Adrenal gland (tissue), 12 donors: ENCODE measurements around the gene SLC26A1. TPM values are rescaled to one million over a fixed set of nuclear protein-coding genes. Genes with fewer than 3 reads are reported as not detected.

Source experiments
- DNase-seq, 7 donors: peaks; one replicate each; pipeline ENCODE4 v3.0.0-alpha.2; 2019 to 2020
- H3K27ac ChIP-seq, 5 donors: fragments of 200-600 bp; sonication (generic) in 4 of 5; 1 replicate in 3 of 5; 2 replicates in 2 of 5; pipeline versions ENCODE4 v1.5.1 to v1.8.0; 2016 to 2020; ENCODE audit warnings: mild to moderate bottlenecking in 1 of 5
- H3K27me3 ChIP-seq: fragments of 200-600 bp; 2 replicates; pipeline ENCODE4 v1.8.0; 2021
- H3K36me3 ChIP-seq, 2 donors: fragments of 200-600 bp; replicated peaks in 1 of 2; 1 replicate in 1 of 2; 2 replicates in 1 of 2; pipeline versions ENCODE4 v1.5.1 to v1.8.0; 2018 to 2022
- H3K4me1 ChIP-seq, 2 donors: fragments of 200-600 bp; replicated peaks in 1 of 2; 1 replicate in 1 of 2; 2 replicates in 1 of 2; pipeline versions ENCODE4 v1.5.1 to v1.8.0; 2018 to 2021
- H3K4me3 ChIP-seq, 4 donors: fragments of 200-600 bp; sonication (generic) in 3 of 4; one replicate each; pipeline ENCODE4 v1.5.1; 2016 to 2018
- H3K9me3 ChIP-seq, 3 donors: fragments of 200-600 bp; sonication (generic) in 1 of 3; replicated peaks in 1 of 3; 1 replicate in 2 of 3; 2 replicates in 1 of 3; pipeline versions ENCODE4 v1.5.1 to v1.8.0; 2016 to 2021
- POLR2A ChIP-seq, 2 donors: fragments of 450-650 bp; IDR thresholded peaks; one replicate each; pipeline ENCODE4 v1.6.1; 2017; ENCODE audit warnings: antibody characterized with exemption in 2 of 2, mild to moderate bottlenecking in 2 of 2, moderate library complexity in 1 of 2
- WGBS, 4 donors: extraction: QIAGEN DNeasy Blood & Tissue Kit in 2 of 4; methylation state at CpG; one replicate each; pipeline versions ENCODE4 v1.1.5 to v1.1.7; 2013 to 2017; 5-methylcytosine and 5-hydroxymethylcytosine counted together
- intact Hi-C, 2 donors: fragments of 100-400 bp; cut with DNase I; formaldehyde crosslinking; loops; one replicate each; pipeline versions ENCODE4 v1.14.1 to v1.15.0; 2022 to 2023
- polyA plus RNA-seq, 3 donors: library from polyadenylated mRNA; stranded (reverse); fragments of 200-250 nt in 2 of 3; fragments of 350-450 nt in 1 of 3; fragmentation: Illumina TruSeq in 1 of 3; extraction: RNeasy Lipid Tissue Mini Kit (QIAGEN cat#74804) in 1 of 3; gene quantifications; one replicate each; pipeline ENCODE4 v1.2.3, GENCODE V29; 2013 to 2014
- total RNA-seq, 9 donors: library from RNA; depleted of rRNA in 4 of 9; stranded (reverse); fragments of >200 nt in 4 of 9; fragments of 120-200 nt in 1 of 9; fragmentation: NEBNext Ultra II Directional in 1 of 9; extraction: Animal tissue kit (Norgen Biotek cat#: 25700) in 1 of 9; gene quantifications; one replicate each; pipeline versions ENCODE4 v1.1.0 to v1.2.4, GENCODE V29; 2013 to 2023
- TF ChIP-seq, protein P1 (sequence below), 6 experiments: fragments of 450-650 bp in 4 of 6; fragments of 200-600 bp in 2 of 6; sonication (generic) in 1 of 6; IDR thresholded peaks; 1 replicate in 5 of 6; 2 replicates in 1 of 6; pipeline versions ENCODE4 v1.5.1 to v1.8.0; 2016 to 2021; ENCODE audit warnings: antibody characterized with exemption in 6 of 6, mild to moderate bottlenecking in 2 of 6, moderate library complexity in 1 of 6
- donor health status: healthy with polysubstance abuse.
- donor health status: Bipolar disorder and iron deficiency.
- donor health status: DM: yes; HTN: yes; CAD: no.
- donor health status: DM: no; HTN: no; CAD: no.
- donor health status: DM: no; HTN: no; CAD: no.
- donor health status: DM: yes; HTN: yes; CAD: no.

The SLC26A1 gene
- total and polyA plus RNA-seq, 12 donors, result 0.85 to 55.0 (median 3.9) TPM

DNA sequence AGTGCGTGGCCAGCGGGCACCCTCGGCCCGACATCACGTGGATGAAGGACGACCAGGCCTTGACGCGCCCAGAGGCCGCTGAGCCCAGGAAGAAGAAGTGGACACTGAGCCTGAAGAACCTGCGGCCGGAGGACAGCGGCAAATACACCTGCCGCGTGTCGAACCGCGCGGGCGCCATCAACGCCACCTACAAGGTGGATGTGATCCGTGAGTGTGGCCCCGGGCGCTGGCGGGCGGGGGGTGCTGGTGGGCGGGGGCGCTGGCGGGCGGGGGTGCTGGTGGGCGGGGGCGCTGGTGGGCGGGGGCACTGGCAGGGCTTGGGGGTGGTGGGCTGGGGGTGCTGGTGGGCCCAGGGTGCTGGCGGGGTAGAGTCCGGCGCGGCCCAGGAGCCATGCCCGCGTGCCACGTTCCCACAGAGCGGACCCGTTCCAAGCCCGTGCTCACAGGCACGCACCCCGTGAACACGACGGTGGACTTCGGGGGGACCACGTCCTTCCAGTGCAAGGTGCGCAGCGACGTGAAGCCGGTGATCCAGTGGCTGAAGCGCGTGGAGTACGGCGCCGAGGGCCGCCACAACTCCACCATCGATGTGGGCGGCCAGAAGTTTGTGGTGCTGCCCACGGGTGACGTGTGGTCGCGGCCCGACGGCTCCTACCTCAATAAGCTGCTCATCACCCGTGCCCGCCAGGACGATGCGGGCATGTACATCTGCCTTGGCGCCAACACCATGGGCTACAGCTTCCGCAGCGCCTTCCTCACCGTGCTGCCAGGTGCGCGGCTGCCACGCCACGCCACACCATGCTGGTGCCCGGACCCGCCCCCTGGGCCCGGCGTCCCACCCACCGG, 30.9 kb upstream of the SLC26A1 start:
- intact Hi-C loops, result no loop called here
- peaks cover 0 to 13% of the 10 kb centered on the region in 2 donors for H3K36me3 ChIP-seq
- TF ChIP-seq, protein P1, sequence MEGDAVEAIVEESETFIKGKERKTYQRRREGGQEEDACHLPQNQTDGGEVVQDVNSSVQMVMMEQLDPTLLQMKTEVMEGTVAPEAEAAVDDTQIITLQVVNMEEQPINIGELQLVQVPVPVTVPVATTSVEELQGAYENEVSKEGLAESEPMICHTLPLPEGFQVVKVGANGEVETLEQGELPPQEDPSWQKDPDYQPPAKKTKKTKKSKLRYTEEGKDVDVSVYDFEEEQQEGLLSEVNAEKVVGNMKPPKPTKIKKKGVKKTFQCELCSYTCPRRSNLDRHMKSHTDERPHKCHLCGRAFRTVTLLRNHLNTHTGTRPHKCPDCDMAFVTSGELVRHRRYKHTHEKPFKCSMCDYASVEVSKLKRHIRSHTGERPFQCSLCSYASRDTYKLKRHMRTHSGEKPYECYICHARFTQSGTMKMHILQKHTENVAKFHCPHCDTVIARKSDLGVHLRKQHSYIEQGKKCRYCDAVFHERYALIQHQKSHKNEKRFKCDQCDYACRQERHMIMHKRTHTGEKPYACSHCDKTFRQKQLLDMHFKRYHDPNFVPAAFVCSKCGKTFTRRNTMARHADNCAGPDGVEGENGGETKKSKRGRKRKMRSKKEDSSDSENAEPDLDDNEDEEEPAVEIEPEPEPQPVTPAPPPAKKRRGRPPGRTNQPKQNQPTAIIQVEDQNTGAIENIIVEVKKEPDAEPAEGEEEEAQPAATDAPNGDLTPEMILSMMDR (IDR thresholded peaks at IDR 0.05), result no peak
- no peak for TF ChIP-seq POLR2A (IDR thresholded peaks at IDR 0.05)
- H3K27ac ChIP-seq, result no peak overlapping the region
- H3K9me3 ChIP-seq, result no peaks in the 10 kb centered on the region
- DNase-seq, result no peak
- no peaks in the 10 kb centered on the region for H3K4me1 ChIP-seq
- no peak overlapping the region for H3K4me3 ChIP-seq
- H3K27me3 ChIP-seq, result no peaks in the 10 kb centered on the region
- 90 to 95% (median 95%) methylated on average over 20 to 83 of the region's 83 CpGs for WGBS, 4 donors

DNA sequence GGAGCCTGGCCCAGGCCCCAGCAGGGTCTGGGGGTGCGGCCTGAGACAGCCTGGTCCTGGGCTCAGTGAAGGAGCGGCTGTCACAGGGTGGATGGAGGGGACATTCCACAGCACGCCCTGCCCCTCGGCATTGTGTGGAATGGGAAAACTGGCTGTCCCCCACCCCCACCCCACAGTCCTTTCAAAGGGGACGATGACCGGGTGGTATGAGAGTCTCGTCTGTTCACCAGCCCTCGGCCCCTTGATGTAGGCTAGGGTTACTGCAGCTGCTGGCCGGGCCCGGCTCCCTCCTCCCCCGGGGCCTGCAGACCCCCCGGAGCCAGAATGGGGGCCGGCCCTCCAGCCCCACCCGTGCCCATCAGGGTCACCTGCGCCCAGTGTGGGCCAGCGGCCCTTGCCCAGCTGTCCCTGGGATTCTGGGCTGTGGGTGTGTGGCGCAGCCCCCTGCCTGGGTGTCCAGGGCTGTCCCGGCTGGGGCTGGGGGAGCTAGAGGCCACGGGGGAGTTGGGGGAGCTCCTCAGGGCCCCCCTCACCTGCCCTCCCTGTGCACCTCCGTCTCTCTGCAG, 30.0 kb upstream of the SLC26A1 start:
- peaks cover 0 to 13% of the 10 kb centered on the region in 2 donors for H3K36me3 ChIP-seq
- no peaks in the 10 kb centered on the region for H3K4me1 ChIP-seq
- H3K4me3 ChIP-seq, result no peak overlapping the region
- no peak for DNase-seq
- H3K27ac ChIP-seq, result no peak overlapping the region
- intact Hi-C loops, result no loop called here
- H3K27me3 ChIP-seq, result no peaks in the 10 kb centered on the region
- no peak for TF ChIP-seq POLR2A (IDR thresholded peaks at IDR 0.05)
- H3K9me3 ChIP-seq, result no peaks in the 10 kb centered on the region
- 86 to 100% (median 91%) methylated on average over 2 to 20 of the region's 20 CpGs for WGBS, 4 donors

DNA sequence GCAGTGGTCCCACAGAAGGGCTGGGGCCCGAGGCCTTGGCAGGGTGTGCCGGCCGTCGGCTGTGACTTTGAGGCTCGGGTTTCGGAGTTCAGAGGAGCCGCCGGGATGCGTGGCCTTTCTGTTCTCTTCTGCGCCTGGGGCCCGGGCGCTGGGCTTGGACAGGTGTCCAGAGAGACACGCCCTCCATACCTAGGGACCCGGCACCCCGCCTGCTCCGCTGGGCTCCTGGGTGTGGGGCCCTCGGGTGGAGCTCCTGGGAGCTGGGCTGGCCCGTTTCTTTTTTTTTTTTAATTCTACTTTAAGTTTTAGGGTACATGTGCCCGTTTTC, 29.5 kb upstream of the SLC26A1 start:
- intact Hi-C loops, result no loop called here
- no peaks in the 10 kb centered on the region for H3K27me3 ChIP-seq
- H3K27ac ChIP-seq, result no peak overlapping the region
- peaks cover 0 to 13% of the 10 kb centered on the region in 2 donors for H3K36me3 ChIP-seq
- no peak for DNase-seq
- no peaks in the 10 kb centered on the region for H3K4me1 ChIP-seq
- WGBS, 4 donors, result 82 to 93% (median 89%) methylated on average over 8 to 19 of the region's 19 CpGs
- no peaks in the 10 kb centered on the region for H3K9me3 ChIP-seq
- no peak overlapping the region for H3K4me3 ChIP-seq
- TF ChIP-seq, protein P1 (IDR thresholded peaks at IDR 0.05), result no peak
- no peak for TF ChIP-seq POLR2A (IDR thresholded peaks at IDR 0.05)

DNA sequence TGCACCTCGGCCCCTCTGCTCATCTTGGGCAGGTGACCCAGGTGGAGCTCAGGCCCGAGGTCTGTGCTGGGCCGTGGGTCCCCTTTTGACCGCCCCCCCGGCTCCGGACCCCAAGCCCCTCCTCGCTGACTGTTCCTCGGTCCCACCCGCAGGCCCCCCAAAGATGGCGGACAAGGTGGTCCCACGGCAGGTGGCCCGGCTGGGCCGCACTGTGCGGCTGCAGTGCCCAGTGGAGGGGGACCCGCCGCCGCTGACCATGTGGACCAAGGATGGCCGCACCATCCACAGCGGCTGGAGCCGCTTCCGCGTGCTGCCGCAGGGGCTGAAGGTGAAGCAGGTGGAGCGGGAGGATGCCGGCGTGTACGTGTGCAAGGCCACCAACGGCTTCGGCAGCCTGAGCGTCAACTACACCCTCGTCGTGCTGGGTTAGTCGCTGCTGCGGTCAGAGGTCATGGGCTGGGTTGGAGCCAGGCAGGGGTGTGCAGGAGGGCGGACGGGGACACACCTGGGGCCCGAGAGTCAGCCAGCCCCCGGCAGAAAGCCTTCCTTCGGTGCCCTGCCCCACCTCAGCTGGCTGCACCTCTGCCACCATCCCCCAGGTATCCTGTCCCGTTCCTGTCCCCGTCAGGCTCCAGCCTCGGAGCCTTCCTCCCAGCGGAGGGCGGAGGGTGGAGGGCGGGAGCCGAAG, 29.0 kb upstream of the SLC26A1 start:
- Histone ChIP-seq H3K9me3 (no peaks in the 10 kb centered on the region), H3K27ac (no peak overlapping the region), H3K4me3 (no peak overlapping the region), H3K4me1 (no peaks in the 10 kb centered on the region), H3K27me3 (no peaks in the 10 kb centered on the region), H3K36me3 (peaks cover 0 to 13% of the 10 kb centered on the region in 2 donors)
- WGBS, 4 donors, result 92 to 96% (median 94%) methylated on average over 30 to 46 of the region's 46 CpGs
- no peak for DNase-seq
- intact Hi-C loops, result no loop called here
- no peak for TF ChIP-seq POLR2A (IDR thresholded peaks at IDR 0.05)
- TF ChIP-seq, protein P1 (IDR thresholded peaks at IDR 0.05), result no peak
